ENCODE measurements around the gene EYA2. TPM values are rescaled to one million over a fixed set of nuclear protein-coding genes. Genes with fewer than 3 reads are reported as not detected.
"Not testable (repeated sequence)": the region's sequence is repeated elsewhere in the genome, so short reads cannot be mapped to it uniquely, and the experiment has no call there.

EYA2 gene
- total RNA-seq, 2 experiments from 2014 or later, result not detected

DNA sequence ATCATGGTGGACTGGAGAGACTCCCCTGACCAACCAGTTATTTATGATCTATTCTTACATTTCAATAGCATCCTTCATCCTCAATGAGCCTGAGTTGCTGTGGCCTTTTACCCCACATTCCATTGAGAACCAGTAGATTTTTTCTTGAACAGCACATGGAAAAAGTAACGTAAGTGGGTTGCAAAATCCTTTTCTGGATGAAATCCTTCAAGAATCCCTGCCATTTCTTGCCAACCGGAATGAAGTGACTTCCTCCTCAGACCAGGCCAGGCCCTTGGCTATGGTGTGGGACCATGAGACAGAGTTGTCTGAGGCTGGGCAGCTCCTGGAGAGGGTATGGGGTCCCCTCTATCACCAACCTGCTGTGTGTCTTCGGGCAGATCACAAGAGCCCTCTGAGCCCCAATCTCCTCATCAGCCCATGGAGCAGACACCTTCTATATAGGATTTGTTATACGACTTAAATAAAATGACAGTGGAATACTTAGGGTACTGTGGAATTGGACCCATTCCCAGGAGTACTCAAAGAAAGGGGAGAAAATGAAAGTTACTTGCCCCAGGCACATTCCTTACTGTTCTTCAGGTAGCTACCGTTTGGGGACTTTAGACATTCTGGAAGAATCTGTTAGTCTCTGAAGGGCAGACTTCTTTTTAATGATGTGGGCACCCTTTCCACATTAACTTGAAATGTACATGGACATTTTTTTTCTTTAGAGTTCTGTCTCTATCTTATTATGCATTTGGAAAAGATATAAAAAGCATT lies 10.9 kb downstream of the EYA2 start:
- H3K27ac Mint-ChIP-seq, result no peak overlapping the region
- H3K4me3 Mint-ChIP-seq, result no peak overlapping the region
- peaks cover 12% of the 10 kb centered on the region for H3K27me3 Mint-ChIP-seq
- no peak for DNase-seq
- H3K36me3 Mint-ChIP-seq, result no peaks in the 10 kb centered on the region
- no peaks in the 10 kb centered on the region for H3K4me1 Mint-ChIP-seq
- H3K9me3 Mint-ChIP-seq, result no peaks in the 10 kb centered on the region

DNA sequence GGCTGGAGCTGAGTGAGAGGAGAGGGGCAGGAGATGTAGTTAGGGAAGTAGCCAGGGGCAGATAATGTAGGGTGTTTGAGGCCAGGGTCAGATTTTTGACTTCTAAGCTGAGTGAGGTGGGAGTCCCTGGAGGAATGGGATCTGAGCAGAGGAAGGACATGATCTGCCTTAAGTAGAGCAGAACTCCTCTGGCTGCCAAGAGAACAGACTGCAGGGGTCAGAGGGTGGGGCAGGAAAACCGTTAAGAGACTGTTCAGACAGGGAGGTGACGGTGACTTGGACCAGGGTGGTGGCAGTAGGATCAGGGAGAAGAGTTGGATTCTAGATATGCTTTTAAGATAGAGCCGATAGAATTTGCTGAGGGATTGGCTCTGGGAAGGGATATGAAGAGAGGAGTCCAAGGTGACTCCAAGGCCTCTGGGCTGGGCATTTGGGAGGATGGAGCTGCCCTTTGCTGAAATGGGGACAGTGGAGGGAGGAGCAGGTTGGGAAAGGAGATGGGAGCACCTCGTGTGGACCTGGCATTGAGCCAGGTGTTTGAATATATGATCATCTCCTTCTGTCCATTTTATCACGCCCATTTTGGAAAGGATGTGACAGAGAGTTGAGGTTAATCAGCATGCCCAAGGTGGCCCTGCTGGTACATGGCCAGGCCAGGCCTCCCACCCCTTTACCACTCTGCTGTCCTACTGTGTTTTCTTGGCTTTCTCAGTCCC lies 18.8 kb downstream of the EYA2 start:
- H3K36me3 Mint-ChIP-seq, result no peaks in the 10 kb centered on the region
- DNase-seq, result no peak
- H3K27me3 Mint-ChIP-seq, result peaks cover 9% of the 10 kb centered on the region
- no peaks in the 10 kb centered on the region for H3K9me3 Mint-ChIP-seq
- no peaks in the 10 kb centered on the region for H3K4me1 Mint-ChIP-seq
- H3K4me3 Mint-ChIP-seq, result no peak overlapping the region
- H3K27ac Mint-ChIP-seq, result no peak overlapping the region

DNA sequence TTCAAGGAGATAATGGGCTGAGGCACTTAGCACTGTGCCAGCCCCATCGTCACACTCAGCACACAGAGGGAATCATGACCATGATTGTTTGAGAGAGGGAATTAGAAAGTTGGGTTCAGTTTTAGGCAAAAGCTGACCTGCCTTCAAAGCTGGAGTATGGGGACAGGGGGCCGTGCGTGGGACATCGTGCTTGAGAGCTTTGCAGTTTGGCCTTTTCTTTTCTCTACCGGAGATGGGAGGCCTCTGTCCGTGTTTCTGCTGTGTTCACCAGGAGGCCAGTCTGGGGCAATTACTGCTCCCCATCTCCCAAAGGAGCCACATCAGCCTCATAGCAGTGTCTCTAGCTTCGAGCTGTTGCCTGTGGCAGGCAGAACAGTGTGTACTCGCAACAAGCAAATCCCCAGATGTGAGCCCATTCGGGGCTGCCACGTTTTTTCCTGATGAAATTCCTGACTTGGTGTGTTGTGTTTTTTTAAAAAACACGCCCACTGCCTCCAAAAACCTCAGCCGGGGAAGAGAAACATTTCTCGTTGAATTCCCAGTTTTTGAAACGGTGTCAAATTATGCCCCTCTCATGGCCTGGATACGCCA lies 20.2 kb downstream of the EYA2 start:
- H3K4me3 Mint-ChIP-seq, result no peak overlapping the region
- H3K27ac Mint-ChIP-seq, result no peak overlapping the region
- no peaks in the 10 kb centered on the region for H3K36me3 Mint-ChIP-seq
- no peaks in the 10 kb centered on the region for H3K9me3 Mint-ChIP-seq
- no peaks in the 10 kb centered on the region for H3K4me1 Mint-ChIP-seq
- DNase-seq, result no peak
- peaks cover 9% of the 10 kb centered on the region for H3K27me3 Mint-ChIP-seq

DNA sequence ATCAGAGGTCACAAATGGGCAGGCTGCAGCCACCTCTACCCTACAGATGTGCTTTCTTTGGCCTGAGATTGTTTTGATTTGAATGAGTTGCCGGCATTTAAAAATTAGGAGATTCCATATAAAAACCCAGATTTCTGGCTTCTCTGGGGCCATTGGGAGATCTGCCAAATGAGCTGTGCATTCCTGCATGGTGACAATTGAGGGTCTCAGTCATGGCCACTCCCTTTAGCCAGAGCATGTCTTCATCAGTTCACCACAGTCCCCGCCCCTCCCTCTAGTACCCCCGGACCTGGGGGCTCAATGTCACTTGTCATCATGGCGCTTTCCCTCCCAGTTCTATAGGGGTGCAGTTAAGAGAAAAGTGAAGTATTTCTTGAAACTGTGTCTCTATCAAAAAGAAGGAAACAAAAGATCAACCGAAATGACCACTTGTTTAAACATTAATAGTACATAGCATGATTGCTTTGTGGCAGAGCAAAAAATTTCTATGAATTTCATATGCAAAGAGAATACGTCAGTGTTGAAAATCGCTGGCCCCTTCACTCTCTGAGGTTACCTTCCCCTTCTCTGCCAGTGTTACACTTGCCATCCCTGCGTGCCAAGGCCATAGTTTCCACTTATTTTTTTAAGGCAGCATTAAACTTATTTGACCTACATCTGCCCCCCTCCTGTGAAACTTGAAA lies 21.1 kb downstream of the EYA2 start:
- Mint-ChIP-seq H3K9me3 (no peaks in the 10 kb centered on the region), H3K27me3 (peaks cover 9% of the 10 kb centered on the region), H3K36me3 (no peaks in the 10 kb centered on the region), H3K4me1 (no peaks in the 10 kb centered on the region), H3K4me3 (no peak overlapping the region), H3K27ac (no peak overlapping the region)
- no peak for DNase-seq

DNA sequence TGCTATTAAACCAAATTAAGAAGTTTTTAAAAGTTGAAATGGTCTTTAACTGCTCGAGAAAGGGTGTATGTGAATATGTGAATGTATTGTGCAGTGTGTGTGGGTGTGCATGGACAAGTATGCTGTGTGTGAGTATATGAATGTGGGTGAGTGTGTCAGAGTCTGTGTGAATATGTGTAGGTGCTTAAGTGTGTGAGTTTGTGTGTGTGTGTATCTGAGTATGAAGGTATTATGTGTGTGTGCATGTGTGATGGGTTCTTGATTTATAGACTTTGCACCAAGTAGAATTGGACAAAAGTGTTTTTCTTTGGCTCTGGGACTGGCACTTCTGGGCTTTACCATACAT lies 21.6 kb downstream of the EYA2 start:
- Mint-ChIP-seq H3K4me1 (no peaks in the 10 kb centered on the region), H3K4me3 (no peak overlapping the region), H3K27me3 (peaks cover 9% of the 10 kb centered on the region), H3K9me3 (no peaks in the 10 kb centered on the region), H3K27ac (no peak overlapping the region), H3K36me3 (no peaks in the 10 kb centered on the region)
- no peak for DNase-seq

DNA sequence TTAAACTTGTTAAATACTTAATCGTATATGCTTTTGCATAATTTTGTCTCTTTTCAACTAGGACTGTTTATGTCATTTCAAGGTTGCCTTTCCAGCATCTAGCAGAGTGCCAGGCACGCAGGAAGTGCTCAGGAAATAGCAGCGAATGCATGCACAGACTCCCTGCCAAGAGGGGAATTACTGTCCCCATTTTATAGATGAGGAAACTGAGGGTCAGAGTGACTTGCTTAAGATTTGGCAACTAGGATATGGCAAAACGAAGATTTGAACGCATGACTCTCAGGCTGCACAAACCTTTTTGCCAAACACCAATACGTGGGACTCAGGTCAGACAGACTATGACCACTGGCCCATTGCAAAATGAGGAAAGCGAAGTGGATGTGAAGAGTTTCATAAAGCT lies 22.5 kb downstream of the EYA2 start:
- no peaks in the 10 kb centered on the region for H3K36me3 Mint-ChIP-seq
- peaks cover 13% of the 10 kb centered on the region for H3K27me3 Mint-ChIP-seq
- H3K9me3 Mint-ChIP-seq, result no peaks in the 10 kb centered on the region
- no peak for DNase-seq
- no peak overlapping the region for H3K4me3 Mint-ChIP-seq
- H3K27ac Mint-ChIP-seq, result no peak overlapping the region
- H3K4me1 Mint-ChIP-seq, result no peaks in the 10 kb centered on the region

DNA sequence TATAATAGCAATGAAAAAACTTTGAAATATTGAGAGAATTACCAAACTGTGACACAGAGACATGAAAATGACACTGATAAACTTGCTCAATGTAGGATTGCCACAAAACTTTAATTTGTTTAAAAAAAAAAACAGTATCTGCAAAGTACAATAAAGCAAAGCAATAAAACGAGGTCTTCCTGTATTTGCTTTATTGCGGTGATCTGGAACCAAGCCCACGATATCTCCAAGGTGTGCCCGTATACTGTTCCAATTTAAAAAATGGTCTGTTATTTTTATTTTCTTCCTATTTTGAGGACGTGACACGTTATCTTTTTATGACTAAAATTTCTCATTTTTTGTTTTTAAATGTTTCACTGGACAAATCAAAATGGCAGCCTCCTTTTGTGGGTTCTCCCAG lies 25.5 kb downstream of the EYA2 start:
- Mint-ChIP-seq H3K4me3 (no peak overlapping the region), H3K27ac (no peak overlapping the region), H3K4me1 (no peaks in the 10 kb centered on the region), H3K9me3 (no peaks in the 10 kb centered on the region), H3K36me3 (no peaks in the 10 kb centered on the region), H3K27me3 (peaks cover 15% of the 10 kb centered on the region)
- DNase-seq, result no peak

DNA sequence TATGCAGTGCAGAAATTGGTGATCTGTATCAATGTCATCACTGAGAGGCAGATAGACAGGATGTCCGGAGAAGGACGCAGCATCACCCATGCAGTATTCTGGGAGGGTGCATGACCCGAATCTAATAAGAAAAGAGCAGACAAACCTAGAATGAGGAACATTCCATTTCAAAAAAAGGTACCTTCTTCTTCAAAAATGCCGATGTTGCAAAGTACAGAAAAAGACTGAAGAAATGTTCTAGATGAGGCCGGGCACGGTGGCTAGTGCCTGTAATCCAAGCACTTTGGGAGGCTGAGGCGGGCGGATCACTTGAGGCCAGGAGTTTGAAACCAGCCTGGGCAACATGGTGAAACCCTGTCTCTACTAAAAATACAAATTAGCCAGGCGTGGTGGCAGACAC lies 28.2 kb downstream of the EYA2 start:
- not testable (repeated sequence) for H3K36me3 Mint-ChIP-seq, H3K4me3 Mint-ChIP-seq, H3K4me1 Mint-ChIP-seq, H3K9me3 Mint-ChIP-seq, DNase-seq, H3K27ac Mint-ChIP-seq
- H3K27me3 Mint-ChIP-seq, result peaks cover 10% of the 10 kb centered on the region

DNA sequence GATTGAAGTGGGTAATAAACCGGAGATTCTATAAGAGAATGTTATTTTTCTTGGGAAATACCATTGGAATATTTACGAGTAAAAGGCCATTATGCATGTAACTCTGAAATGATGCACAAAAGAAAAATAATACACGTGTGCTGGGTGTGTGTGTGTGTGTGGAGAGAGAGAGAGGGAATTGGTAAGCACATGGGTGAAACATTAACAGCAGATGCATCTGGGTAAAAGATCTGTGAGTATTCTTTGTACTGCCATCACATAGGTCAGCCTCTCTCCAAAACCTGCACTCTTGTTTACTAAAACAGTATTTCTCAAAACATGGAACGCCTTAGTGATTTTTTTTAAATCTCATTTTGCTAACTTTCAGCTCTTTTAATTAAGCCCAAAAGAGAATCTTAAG lies 28.9 kb downstream of the EYA2 start:
- no peak for DNase-seq
- Mint-ChIP-seq H3K4me3 (no peak overlapping the region), H3K4me1 (no peaks in the 10 kb centered on the region), H3K27ac (no peak overlapping the region), H3K9me3 (no peaks in the 10 kb centered on the region), H3K36me3 (no peaks in the 10 kb centered on the region), H3K27me3 (peaks cover 12% of the 10 kb centered on the region)

DNA sequence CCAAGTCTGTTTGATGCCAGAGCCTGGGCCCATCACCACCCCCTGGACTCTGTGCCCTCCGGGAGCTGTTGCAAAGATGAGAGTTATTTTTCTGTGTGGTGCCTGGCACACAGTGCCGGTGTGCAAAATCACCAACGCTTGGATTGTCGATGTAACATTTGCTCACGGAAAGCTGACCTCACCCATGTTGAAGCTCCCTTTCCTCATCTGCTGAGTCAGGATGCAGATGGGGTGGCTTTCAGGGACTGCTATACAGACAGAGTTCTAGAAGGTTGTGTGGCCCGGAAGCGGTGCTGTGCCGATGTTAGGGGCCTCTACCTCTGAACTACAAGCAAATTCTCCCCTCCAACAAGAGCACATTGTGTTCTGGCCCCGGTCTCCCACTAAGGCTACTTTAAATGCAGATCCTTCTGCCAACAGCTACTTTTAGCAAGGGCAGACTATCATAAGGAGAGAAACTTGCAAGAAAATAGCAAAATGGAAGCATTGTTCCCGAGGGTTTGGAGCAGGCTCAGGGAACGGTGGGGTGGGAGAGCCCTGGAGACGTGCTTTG lies 34.0 kb downstream of the EYA2 start:
- no peaks in the 10 kb centered on the region for H3K4me1 Mint-ChIP-seq
- H3K4me3 Mint-ChIP-seq, result no peak overlapping the region
- no peak overlapping the region for H3K27ac Mint-ChIP-seq
- no peaks in the 10 kb centered on the region for H3K9me3 Mint-ChIP-seq
- H3K27me3 Mint-ChIP-seq, result peaks cover 14% of the 10 kb centered on the region
- DNase-seq, result no peak
- H3K36me3 Mint-ChIP-seq, result no peaks in the 10 kb centered on the region

DNA sequence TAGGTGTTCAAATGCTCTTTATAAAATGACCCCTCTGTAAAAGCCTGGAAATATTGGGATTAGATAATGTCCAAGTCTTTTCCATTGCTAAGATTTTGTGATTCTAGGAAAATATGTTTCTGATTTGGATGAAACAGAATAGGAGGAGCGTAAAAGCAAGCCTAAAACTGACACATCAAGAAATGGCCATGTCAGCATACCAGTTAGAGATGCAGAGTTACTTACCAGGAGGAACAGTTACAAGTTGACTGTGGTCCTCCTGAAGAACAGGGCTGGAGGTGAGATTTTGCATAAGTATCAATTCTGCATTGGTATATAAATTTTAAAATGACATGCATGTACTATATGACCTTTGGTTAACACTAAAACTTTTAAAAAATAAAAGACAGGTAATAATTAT lies 35.3 kb downstream of the EYA2 start:
- no peaks in the 10 kb centered on the region for H3K4me1 Mint-ChIP-seq
- H3K27me3 Mint-ChIP-seq, result peaks cover 14% of the 10 kb centered on the region
- no peak overlapping the region for H3K27ac Mint-ChIP-seq
- no peaks in the 10 kb centered on the region for H3K36me3 Mint-ChIP-seq
- DNase-seq, result no peak
- no peak overlapping the region for H3K4me3 Mint-ChIP-seq
- no peaks in the 10 kb centered on the region for H3K9me3 Mint-ChIP-seq

DNA sequence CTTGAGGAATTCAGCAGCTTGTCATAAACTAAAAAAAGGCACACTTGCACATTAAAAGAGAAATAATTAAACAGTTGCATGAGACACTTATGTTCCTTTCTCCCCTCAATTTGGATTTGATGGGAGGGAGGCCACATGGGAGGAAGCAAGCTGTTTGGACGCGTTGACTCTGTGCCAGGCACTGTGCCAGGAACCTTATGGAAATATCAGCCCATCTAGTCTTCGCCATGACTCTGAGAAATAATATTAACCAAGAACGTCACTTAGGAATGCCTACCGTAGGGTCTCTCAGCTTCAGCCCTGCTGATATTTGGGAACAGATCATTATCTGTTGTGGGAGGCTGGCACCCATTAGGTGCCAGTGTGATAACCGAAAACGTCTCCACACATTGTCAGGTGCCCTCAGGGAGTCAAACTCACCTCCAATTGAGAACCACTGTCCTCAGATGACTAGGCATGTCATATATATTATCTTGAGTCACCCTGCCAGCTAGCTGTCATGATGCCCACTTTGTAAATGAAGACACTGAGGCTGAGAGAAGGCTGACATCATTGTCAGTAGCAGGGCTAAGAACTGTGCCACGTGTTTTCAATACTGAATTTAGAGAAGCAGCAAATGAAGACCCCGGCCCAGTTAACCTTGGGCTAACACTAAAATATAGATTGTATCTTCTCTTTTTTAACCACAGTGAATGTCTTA lies 36.1 kb downstream of the EYA2 start:
- Mint-ChIP-seq H3K9me3 (no peaks in the 10 kb centered on the region), H3K4me3 (no peak overlapping the region), H3K27ac (no peak overlapping the region), H3K36me3 (no peaks in the 10 kb centered on the region), H3K4me1 (no peaks in the 10 kb centered on the region), H3K27me3 (peaks cover 14% of the 10 kb centered on the region)
- DNase-seq, result no peak

DNA sequence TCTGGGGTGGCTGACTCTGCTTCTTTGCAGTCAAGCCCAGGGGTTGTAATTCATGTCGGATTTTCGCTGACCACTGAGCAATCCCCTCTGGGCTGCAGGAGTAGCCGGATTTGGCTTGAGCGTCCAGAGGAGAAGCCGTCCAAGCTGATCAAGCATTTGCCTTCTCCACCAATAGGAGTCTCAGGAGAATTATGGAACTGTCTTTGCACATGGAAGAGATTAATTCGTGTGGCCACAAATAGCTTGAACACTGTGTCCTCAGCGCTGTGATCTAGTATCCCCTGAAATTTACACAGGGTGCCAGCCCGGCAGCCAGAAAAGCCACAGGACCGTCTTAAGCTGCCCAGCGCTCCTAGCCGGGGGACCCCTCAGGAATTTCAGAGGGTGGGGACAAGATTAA lies 37.1 kb downstream of the EYA2 start:
- no peak for DNase-seq
- no peaks in the 10 kb centered on the region for H3K4me1 Mint-ChIP-seq
- H3K36me3 Mint-ChIP-seq, result no peaks in the 10 kb centered on the region
- H3K9me3 Mint-ChIP-seq, result no peaks in the 10 kb centered on the region
- peaks cover 14% of the 10 kb centered on the region for H3K27me3 Mint-ChIP-seq
- H3K27ac Mint-ChIP-seq, result no peak overlapping the region
- no peak overlapping the region for H3K4me3 Mint-ChIP-seq

DNA sequence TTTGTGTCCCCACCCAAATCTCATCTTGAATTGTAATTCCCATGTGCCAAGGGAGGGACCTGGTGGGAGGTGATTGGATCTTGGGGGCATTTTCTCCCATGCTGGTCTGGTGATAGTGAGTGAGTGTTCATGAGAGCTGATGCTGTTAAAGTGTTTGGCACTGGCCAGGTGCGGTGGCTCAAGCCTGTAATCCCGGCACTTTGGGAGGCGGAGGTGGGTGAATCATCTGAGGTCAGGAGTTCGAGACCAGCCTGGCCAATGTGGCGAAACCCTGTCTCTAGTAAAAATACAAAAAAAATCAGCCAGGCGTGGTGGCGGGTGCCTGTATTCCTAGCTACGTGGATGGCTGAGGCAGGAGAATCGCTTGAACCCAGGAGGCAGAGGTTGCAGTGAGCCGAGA lies 37.8 kb downstream of the EYA2 start:
- not testable (repeated sequence) for H3K36me3 Mint-ChIP-seq, DNase-seq, H3K4me1 Mint-ChIP-seq, H3K4me3 Mint-ChIP-seq, H3K27ac Mint-ChIP-seq, H3K9me3 Mint-ChIP-seq
- H3K27me3 Mint-ChIP-seq, result peaks cover 14% of the 10 kb centered on the region

DNA sequence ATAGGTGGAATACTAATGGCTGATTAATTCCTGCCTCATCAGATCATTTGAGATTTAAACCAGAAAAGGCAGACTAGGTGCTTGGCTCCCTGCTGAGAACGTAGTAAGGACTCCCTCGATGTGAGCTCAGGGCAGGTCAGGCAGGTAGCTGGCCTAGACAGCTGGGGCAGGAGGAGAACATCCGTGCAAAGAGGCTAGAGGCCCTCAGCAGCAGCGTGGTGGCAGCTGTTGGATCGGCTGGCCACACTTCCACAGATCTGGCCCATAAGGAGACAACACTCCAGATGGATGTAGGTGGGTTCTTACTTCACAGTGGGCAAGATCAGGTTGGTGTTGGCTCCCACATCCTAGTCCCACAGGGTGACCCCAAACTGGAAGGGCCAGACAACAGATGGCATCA lies 38.5 kb downstream of the EYA2 start:
- Mint-ChIP-seq H3K4me1 (no peaks in the 10 kb centered on the region), H3K9me3 (no peaks in the 10 kb centered on the region), H3K27ac (no peak overlapping the region), H3K27me3 (peaks cover 14% of the 10 kb centered on the region), H3K4me3 (no peak overlapping the region), H3K36me3 (no peaks in the 10 kb centered on the region)
- no peak for DNase-seq
